Natural killer cell (primary cell): Measurements from ENCODE around the gene ASB1. TPM values are rescaled to one million over a fixed set of nuclear protein-coding genes. Genes with fewer than 3 reads are reported as not detected.

Experiments used
- ATAC-seq, 3 donors: fragments of 150-1000 bp in 2 of 3; fragments of 200-7000 bp in 1 of 3; cut with Tn5 transposase; 1 replicate in 1 of 3; 2 replicates in 2 of 3; pipeline ENCODE4 v1.10.0; 2021; ENCODE audit warnings: mild to moderate bottlenecking in 2 of 3, moderate library complexity in 2 of 3
- DNase-seq, 2 donors: peaks; one replicate each; pipeline versions ENCODE4 v3.0.0 to v3.0.0-alpha.2; 2013 to 2021; ENCODE audit warnings: mixed read lengths in 1 of 2
- H3K27ac ChIP-seq: one replicate; pipeline ENCODE4 v1.5.1; 2013; ENCODE audit warnings: mild to moderate bottlenecking, low read length
- H3K27me3 ChIP-seq: one replicate; pipeline ENCODE4 v1.6.1; 2013; ENCODE audit warnings: low read length; ENCODE audit not compliant: control insufficient read depth, insufficient read depth
- H3K36me3 ChIP-seq: one replicate; pipeline ENCODE4 v1.6.1; 2013; ENCODE audit warnings: low read length; ENCODE audit not compliant: control insufficient read depth, insufficient read depth
- H3K4me1 ChIP-seq: one replicate; pipeline ENCODE4 v1.6.1; 2013; ENCODE audit warnings: low read length; ENCODE audit not compliant: control insufficient read depth, insufficient read depth
- H3K4me3 ChIP-seq: one replicate; pipeline ENCODE4 v1.5.1; 2013; ENCODE audit warnings: low read length
- H3K9me3 ChIP-seq: one replicate; pipeline ENCODE4 v1.6.1; 2013; ENCODE audit warnings: low read length; ENCODE audit not compliant: control insufficient read depth, insufficient read depth
- H3K27ac Mint-ChIP-seq, 2 donors: one replicate each; pipeline ENCODE4 v1.8.0; 2022; ENCODE audit warnings: mild to moderate bottlenecking in 2 of 2, mixed read lengths in 2 of 2, moderate library complexity in 1 of 2
- H3K27me3 Mint-ChIP-seq, 2 donors: one replicate each; pipeline ENCODE4 v1.8.0; 2022; ENCODE audit warnings: low read depth in 2 of 2, mixed read lengths in 2 of 2
- H3K36me3 Mint-ChIP-seq: one replicate; pipeline ENCODE4 v1.8.0; 2022; ENCODE audit warnings: mixed read lengths
- H3K4me1 Mint-ChIP-seq, 2 donors: one replicate each; pipeline ENCODE4 v1.8.0; 2022; ENCODE audit warnings: mixed read lengths in 2 of 2
- H3K4me3 Mint-ChIP-seq: one replicate; pipeline ENCODE4 v1.8.0; 2022; ENCODE audit warnings: mild to moderate bottlenecking, moderate library complexity, mixed read lengths
- H3K9me3 Mint-ChIP-seq, 2 donors: one replicate each; pipeline ENCODE4 v1.8.0; 2022; ENCODE audit warnings: mixed read lengths in 2 of 2
- WGBS: methylation state at CpG from one replicate; pipeline ENCODE4 v1.1.7; 2013; ENCODE audit warnings: missing lambda C conversion rate; ENCODE audit not compliant: insufficient coverage; 5-methylcytosine and 5-hydroxymethylcytosine counted together
- intact Hi-C: fragments of 100-400 bp; cut with micrococcal nuclease; formaldehyde crosslinking; loops from one replicate; pipeline ENCODE4 v1.14.2; 2022
- total RNA-seq, 4 donors: library from RNA; stranded (reverse); fragments of 120-200 nt in 1 of 4; gene quantifications; one replicate each; pipeline versions ENCODE4 v1.2.3 to v1.2.4, GENCODE V29; 2013 to 2022
- TF ChIP-seq, protein P1 (sequence below): fragments of 200-600 bp; IDR thresholded peaks from one replicate; pipeline ENCODE4 v1.8.0; 2022; ENCODE audit warnings: antibody characterized with exemption

Gene ASB1
- total RNA-seq, 3 donors from 2014 or later (not counting 1 experiment from before 2014, with no cell fraction given), result 38.3 to 47.5 (median 38.9) TPM

DNA sequence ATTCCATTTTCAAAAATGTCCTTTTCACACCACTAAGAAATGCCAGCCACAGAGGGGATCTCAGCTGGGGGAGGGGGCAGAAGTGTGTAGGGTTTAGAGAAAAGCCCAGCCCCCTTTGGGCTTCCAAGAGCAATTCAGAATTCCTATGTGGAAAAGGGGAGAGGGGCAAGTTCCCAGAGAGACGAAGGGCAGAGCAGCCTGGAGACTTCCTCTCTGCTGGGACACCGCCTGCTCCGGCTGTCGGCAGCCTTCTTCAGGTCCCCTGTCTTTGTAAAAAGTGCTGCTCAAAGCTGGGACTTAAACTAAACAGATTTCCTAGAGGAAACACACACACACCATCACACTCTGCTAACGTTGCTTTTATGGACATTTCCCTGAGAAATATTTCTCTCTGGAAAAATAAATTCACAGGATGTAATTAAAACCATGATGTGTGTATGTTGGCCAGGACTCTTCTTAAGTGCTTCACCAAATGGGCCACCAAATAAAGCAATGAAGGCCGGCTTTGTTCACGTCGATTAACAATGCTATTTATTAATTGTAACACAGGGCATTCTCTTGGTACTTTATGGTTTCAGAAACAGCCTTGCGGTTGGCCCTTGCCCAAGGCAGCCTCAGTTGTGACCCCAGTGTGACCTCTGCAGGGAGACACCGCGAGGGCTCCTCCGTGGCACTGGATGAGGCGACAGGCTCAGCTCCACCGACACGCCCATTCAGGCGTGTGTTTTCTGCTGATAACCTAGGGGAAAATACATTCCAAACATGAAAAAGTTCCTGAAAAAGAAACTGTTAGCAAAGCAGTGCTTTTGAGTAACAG lies 5.6 kb upstream of the ASB1 start:
- no peak overlapping the region for H3K27ac ChIP-seq
- DNase-seq, result no peak
- no peak for ATAC-seq
- H3K27me3 ChIP-seq, result no peaks in the 10 kb centered on the region
- intact Hi-C loops, result no loop called here
- H3K36me3 Mint-ChIP-seq, result no peaks in the 10 kb centered on the region
- TF ChIP-seq, protein P1, sequence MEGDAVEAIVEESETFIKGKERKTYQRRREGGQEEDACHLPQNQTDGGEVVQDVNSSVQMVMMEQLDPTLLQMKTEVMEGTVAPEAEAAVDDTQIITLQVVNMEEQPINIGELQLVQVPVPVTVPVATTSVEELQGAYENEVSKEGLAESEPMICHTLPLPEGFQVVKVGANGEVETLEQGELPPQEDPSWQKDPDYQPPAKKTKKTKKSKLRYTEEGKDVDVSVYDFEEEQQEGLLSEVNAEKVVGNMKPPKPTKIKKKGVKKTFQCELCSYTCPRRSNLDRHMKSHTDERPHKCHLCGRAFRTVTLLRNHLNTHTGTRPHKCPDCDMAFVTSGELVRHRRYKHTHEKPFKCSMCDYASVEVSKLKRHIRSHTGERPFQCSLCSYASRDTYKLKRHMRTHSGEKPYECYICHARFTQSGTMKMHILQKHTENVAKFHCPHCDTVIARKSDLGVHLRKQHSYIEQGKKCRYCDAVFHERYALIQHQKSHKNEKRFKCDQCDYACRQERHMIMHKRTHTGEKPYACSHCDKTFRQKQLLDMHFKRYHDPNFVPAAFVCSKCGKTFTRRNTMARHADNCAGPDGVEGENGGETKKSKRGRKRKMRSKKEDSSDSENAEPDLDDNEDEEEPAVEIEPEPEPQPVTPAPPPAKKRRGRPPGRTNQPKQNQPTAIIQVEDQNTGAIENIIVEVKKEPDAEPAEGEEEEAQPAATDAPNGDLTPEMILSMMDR, result no peak
- H3K27me3 Mint-ChIP-seq, result no peaks in the 10 kb centered on the region
- no peak overlapping the region for H3K27ac Mint-ChIP-seq
- WGBS, result 90% methylated on average over 15 of the region's 16 CpGs
- no peaks in the 10 kb centered on the region for H3K36me3 ChIP-seq
- H3K4me1 ChIP-seq, result peaks cover 6% of the 10 kb centered on the region
- H3K4me1 Mint-ChIP-seq, result peaks cover 2 to 13% of the 10 kb centered on the region in 2 donors
- no peak overlapping the region for H3K4me3 ChIP-seq
- H3K9me3 Mint-ChIP-seq, result no peaks in the 10 kb centered on the region
- no peak overlapping the region for H3K4me3 Mint-ChIP-seq
- no peaks in the 10 kb centered on the region for H3K9me3 ChIP-seq

DNA sequence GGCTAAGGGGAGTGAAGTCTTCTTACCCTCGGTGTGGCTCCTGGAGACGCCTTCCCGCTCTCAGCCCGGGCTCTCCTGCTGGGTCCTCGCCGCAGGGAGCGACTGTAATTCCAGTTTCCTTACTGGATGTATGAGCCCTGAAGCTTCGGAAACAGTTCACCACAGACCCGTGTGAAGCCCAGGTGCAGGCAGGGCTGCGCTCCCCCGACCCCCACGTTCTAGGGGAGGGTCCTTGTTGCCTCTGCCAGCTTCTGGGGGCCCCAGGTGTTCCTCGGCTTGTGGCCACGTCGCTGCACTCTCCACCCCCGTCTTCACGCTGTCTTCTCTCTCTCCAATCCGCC lies 5.1 kb upstream of the ASB1 start:
- 87% methylated on average over 18 of the region's 18 CpGs for WGBS
- Mint-ChIP-seq H3K4me3 (no peak overlapping the region), H3K36me3 (no peaks in the 10 kb centered on the region), H3K4me1 (peaks cover 6 to 17% of the 10 kb centered on the region in 2 donors), H3K27me3 (no peaks in the 10 kb centered on the region), H3K9me3 (no peaks in the 10 kb centered on the region), H3K27ac (no peak overlapping the region)
- Histone ChIP-seq H3K9me3 (no peaks in the 10 kb centered on the region), H3K27ac (no peak overlapping the region), H3K4me3 (no peak overlapping the region), H3K4me1 (peaks cover 9% of the 10 kb centered on the region), H3K36me3 (no peaks in the 10 kb centered on the region), H3K27me3 (no peaks in the 10 kb centered on the region)
- intact Hi-C loops, result no loop called here
- DNase-seq (no peak), ATAC-seq (no peak)
- TF ChIP-seq, protein P1, result no peak

DNA sequence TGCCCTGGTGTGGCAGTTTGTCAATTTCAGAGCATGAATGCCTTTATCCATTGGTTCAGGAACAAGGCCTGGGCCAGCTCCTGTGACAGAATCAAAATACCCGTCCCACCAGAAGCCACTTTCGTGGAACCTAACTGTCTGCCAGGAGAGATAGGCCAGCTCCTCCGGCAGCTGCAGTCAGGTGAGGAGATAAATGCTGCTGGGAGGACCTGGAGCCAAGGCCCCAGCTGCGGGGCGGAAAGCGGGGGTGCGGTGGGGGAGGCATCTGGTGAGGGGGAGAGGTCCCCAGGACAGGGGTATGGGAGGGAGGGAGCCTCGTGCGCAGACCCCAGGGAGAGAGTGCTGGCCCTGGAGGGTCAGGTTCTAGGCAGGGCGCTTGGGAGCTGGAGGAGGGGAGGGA lies 4.4 kb upstream of the ASB1 start:
- intact Hi-C loops, result no loop called here
- Mint-ChIP-seq H3K27ac (no peak overlapping the region), H3K36me3 (no peaks in the 10 kb centered on the region), H3K4me1 (peaks cover 6 to 17% of the 10 kb centered on the region in 2 donors), H3K4me3 (no peak overlapping the region), H3K9me3 (no peaks in the 10 kb centered on the region), H3K27me3 (no peaks in the 10 kb centered on the region)
- ATAC-seq (no peak), DNase-seq (no peak)
- Histone ChIP-seq H3K27ac (no peak overlapping the region), H3K36me3 (no peaks in the 10 kb centered on the region), H3K9me3 (no peaks in the 10 kb centered on the region), H3K4me3 (no peak overlapping the region), H3K27me3 (no peaks in the 10 kb centered on the region), H3K4me1 (peaks cover 11% of the 10 kb centered on the region)
- WGBS, result 97% methylated on average over 10 of the region's 10 CpGs
- TF ChIP-seq, protein P1, result no peak

DNA sequence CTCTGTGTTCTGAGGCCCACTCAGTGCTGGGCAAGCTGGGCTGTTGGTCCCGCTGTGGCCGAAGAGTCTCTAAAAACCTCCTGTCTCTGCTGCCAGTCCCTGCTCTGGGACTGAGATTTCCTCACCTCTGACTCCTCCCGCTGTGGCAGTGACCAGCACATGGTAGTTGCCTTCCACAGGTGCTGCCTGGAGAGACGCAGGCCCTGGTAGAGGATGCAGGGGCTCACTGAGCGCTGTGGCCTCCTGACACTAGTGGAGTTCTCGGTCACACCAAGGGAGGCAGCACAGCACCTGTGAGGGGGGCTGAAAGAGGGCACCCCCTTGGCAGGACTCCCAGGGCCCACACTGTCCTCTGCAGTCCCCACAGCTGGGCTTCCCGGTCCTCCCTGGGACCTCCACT lies 3.8 kb upstream of the ASB1 start:
- H3K4me1 Mint-ChIP-seq, result peaks cover 13 to 23% of the 10 kb centered on the region in 2 donors
- H3K27me3 Mint-ChIP-seq, result no peaks in the 10 kb centered on the region
- ATAC-seq, result no peak
- peaks cover 17% of the 10 kb centered on the region for H3K4me1 ChIP-seq
- no peaks in the 10 kb centered on the region for H3K9me3 ChIP-seq
- no peak overlapping the region for H3K4me3 ChIP-seq
- no peak overlapping the region for H3K27ac ChIP-seq
- H3K36me3 Mint-ChIP-seq, result no peaks in the 10 kb centered on the region
- no peaks in the 10 kb centered on the region for H3K9me3 Mint-ChIP-seq
- H3K36me3 ChIP-seq, result no peaks in the 10 kb centered on the region
- no peak overlapping the region for H3K4me3 Mint-ChIP-seq
- WGBS, result 93% methylated on average over 7 of the region's 7 CpGs
- H3K27ac Mint-ChIP-seq, result no peak overlapping the region
- TF ChIP-seq, protein P1, result no peak
- H3K27me3 ChIP-seq, result no peaks in the 10 kb centered on the region
- DNase-seq, result no peak
- intact Hi-C loops, result no loop called here
